ENCODE measurements around the gene ARHGAP15. TPM values are rescaled to one million over a fixed set of nuclear protein-coding genes. Genes with fewer than 3 reads are reported as not detected.

ARHGAP15 gene
- total RNA-seq, 1 donor from 2014 or later = 0.51 TPM

DNA sequence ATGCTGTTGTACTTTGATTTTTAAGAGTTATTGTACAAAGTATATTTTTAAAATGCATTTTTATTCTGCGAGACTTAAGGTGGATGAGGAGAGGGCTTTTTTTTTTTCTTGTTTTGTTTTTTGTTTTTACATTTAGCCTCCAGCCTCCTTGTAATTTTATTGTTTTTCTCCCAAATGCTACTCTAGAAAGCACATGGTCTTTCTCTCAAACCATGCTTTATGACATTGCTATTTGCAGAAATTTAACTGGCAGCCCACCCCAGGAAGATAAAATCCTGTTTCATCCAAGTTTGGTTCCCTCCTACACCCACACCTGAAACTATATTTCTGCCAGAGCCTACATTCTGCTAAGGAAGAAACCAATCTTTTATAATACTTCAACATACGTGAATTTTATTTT, 184.6 kb downstream of the ARHGAP15 start:
- TF ChIP-seq, protein P1, sequence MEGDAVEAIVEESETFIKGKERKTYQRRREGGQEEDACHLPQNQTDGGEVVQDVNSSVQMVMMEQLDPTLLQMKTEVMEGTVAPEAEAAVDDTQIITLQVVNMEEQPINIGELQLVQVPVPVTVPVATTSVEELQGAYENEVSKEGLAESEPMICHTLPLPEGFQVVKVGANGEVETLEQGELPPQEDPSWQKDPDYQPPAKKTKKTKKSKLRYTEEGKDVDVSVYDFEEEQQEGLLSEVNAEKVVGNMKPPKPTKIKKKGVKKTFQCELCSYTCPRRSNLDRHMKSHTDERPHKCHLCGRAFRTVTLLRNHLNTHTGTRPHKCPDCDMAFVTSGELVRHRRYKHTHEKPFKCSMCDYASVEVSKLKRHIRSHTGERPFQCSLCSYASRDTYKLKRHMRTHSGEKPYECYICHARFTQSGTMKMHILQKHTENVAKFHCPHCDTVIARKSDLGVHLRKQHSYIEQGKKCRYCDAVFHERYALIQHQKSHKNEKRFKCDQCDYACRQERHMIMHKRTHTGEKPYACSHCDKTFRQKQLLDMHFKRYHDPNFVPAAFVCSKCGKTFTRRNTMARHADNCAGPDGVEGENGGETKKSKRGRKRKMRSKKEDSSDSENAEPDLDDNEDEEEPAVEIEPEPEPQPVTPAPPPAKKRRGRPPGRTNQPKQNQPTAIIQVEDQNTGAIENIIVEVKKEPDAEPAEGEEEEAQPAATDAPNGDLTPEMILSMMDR (IDR thresholded peaks at IDR 0.05; ENCODE audit: unreplicated experiment) = no peak
- H3K4me3 Mint-ChIP-seq = no peak overlapping the region
- no peak for DNase-seq (ENCODE audit: low spot score in 2 of 2, unreplicated experiment in 2 of 2)
- peaks cover 15% of the 10 kb centered on the region for H3K4me1 Mint-ChIP-seq
- no peaks in the 10 kb centered on the region for H3K36me3 Mint-ChIP-seq
- H3K27ac Mint-ChIP-seq = no peak overlapping the region
- no peaks in the 10 kb centered on the region for H3K9me3 Mint-ChIP-seq
- H3K27me3 Mint-ChIP-seq (ENCODE audit: low read depth) = no peaks in the 10 kb centered on the region

DNA sequence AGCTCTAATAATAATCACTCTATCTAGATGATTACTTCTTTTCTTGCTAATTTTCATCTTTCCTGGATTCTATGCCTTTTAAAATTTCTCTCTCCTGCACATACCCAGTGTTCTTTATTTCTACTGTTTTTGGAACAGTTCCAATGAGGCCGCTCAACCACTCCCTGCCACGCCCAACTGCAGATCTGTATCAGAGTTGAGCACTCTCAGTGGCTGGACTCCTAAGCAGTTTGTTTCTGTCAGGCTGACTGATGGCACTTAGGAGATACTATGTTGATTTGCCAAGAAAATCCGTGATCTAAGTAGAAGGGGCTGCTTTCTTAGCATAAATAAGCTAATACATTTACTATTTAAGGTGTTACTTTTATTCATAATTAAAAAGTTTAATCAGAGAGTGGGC, 192.8 kb downstream of the ARHGAP15 start:
- Mint-ChIP-seq H3K27ac (no peak overlapping the region), H3K27me3 (ENCODE audit: low read depth) (no peaks in the 10 kb centered on the region), H3K36me3 (no peaks in the 10 kb centered on the region), H3K9me3 (peaks cover 2% of the 10 kb centered on the region), H3K4me1 (peaks cover 8% of the 10 kb centered on the region), H3K4me3 (no peak overlapping the region)
- TF ChIP-seq, protein P1 (IDR thresholded peaks at IDR 0.05; ENCODE audit: unreplicated experiment) = no peak
- DNase-seq (ENCODE audit: low spot score in 2 of 2, unreplicated experiment in 2 of 2) = no peak

DNA sequence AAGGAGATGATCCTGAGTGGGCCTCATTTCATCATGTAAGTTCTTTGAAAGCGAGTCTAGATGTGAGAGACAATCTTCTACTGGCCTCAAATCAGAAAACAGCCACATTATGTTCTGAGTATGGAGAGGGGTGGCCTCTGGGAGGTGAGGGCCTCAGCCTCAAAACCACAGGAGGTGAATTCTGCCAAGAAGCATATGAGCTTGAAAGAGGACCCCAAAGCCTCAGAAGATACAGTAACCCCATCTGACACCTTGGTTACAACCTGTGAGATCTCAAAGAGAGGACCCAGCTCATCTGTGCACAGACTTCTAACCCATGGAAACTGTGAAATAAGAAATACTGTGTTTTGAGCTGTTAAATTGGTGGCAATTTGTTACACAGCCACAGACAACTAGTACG, 200.1 kb downstream of the ARHGAP15 start:
- H3K36me3 Mint-ChIP-seq = no peaks in the 10 kb centered on the region
- TF ChIP-seq, protein P1 (IDR thresholded peaks at IDR 0.05; ENCODE audit: unreplicated experiment) = no peak
- no peak for DNase-seq (ENCODE audit: low spot score in 2 of 2, unreplicated experiment in 2 of 2)

DNA sequence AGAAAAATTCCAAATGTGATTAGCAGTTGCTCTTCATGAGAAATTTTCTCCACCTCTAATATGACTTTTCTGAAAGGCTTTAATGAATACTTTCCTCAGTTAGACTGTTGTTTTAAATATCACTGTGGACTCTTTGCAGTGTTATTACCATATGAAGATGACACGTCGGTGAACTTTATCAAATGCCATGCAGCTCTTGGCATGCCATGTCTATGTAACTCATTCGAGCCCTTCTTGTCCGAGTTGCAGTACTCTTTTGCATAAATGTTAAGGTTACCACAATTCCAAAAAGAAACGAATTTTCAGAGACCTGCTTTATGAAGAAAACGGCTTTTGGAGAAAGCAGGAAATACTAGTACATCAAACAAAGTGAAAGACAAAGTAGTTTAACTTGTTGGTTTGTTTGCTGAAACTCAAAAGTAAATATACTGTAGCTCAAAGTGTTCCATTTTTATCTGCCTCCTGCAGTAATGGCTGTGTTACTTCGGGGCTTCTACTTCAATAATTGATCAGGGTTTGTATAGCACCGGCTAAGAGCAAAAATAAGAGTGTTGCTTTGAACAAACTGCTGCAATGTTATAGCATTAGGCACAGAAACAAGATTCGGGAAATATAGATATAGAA, 204.1 kb downstream of the ARHGAP15 start:
- Mint-ChIP-seq H3K27me3 (ENCODE audit: low read depth) (no peaks in the 10 kb centered on the region), H3K9me3 (no peaks in the 10 kb centered on the region), H3K27ac (no peak overlapping the region), H3K4me1 (peaks cover 14% of the 10 kb centered on the region), H3K36me3 (no peaks in the 10 kb centered on the region), H3K4me3 (no peak overlapping the region)
- TF ChIP-seq, protein P1 (IDR thresholded peaks at IDR 0.05; ENCODE audit: unreplicated experiment) = no peak
- DNase-seq (ENCODE audit: low spot score in 2 of 2, unreplicated experiment in 2 of 2) = no peak

More for the DNA sequence above, 200.1 kb downstream of the ARHGAP15 start:
- H3K4me1 Mint-ChIP-seq = peaks cover 11% of the 10 kb centered on the region
- H3K27ac Mint-ChIP-seq = no peak overlapping the region
- no peak overlapping the region for H3K4me3 Mint-ChIP-seq
- no peaks in the 10 kb centered on the region for H3K27me3 Mint-ChIP-seq (ENCODE audit: low read depth)
- H3K9me3 Mint-ChIP-seq = peaks cover 9% of the 10 kb centered on the region

DNA sequence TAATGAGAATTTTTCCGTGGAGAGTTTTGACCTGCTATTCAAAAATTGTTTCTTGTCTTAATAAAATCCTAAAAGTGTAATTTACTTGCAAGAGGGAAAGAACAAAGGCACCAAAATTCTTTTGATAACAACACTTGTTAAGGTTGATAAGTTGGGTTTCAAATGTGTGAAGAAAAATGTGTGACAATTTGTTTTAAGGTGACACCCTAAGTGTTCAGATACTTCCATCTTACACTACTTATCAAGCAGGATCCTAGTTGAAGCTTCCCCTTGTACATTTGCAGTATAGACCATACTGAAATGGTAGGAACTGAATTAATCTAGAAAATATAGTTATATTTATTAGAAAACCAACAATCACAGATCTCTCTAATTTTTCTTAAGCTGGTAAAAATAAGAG, 204.6 kb downstream of the ARHGAP15 start:
- Mint-ChIP-seq H3K4me3 (no peak overlapping the region), H3K27me3 (ENCODE audit: low read depth) (no peaks in the 10 kb centered on the region)

More for the DNA sequence above, 204.6 kb downstream of the ARHGAP15 start:
- Mint-ChIP-seq H3K4me1 (peaks cover 14% of the 10 kb centered on the region), H3K36me3 (no peaks in the 10 kb centered on the region), H3K9me3 (no peaks in the 10 kb centered on the region), H3K27ac (no peak overlapping the region)
- TF ChIP-seq, protein P1 (IDR thresholded peaks at IDR 0.05; ENCODE audit: unreplicated experiment) = no peak
- DNase-seq (ENCODE audit: low spot score in 2 of 2, unreplicated experiment in 2 of 2) = no peak

All from mesothelial cell of epicardium (in vitro differentiated cells).